Eye (tissue), 1 donor: ENCODE measurements around the gene CD81.

Experiments
- DNase-seq: peaks from one replicate; pipeline ENCODE4 v3.0.0-alpha.2; 2015

CD81 gene

GRCh38 chr11:2408671-2409070 is 31.6 kb downstream of the CD81 start:
- DNase-seq = peak; percentile 12

GRCh38 chr11:2409126-2409525 is 32.0 kb downstream of the CD81 start:
- no peak for DNase-seq

DNA sequence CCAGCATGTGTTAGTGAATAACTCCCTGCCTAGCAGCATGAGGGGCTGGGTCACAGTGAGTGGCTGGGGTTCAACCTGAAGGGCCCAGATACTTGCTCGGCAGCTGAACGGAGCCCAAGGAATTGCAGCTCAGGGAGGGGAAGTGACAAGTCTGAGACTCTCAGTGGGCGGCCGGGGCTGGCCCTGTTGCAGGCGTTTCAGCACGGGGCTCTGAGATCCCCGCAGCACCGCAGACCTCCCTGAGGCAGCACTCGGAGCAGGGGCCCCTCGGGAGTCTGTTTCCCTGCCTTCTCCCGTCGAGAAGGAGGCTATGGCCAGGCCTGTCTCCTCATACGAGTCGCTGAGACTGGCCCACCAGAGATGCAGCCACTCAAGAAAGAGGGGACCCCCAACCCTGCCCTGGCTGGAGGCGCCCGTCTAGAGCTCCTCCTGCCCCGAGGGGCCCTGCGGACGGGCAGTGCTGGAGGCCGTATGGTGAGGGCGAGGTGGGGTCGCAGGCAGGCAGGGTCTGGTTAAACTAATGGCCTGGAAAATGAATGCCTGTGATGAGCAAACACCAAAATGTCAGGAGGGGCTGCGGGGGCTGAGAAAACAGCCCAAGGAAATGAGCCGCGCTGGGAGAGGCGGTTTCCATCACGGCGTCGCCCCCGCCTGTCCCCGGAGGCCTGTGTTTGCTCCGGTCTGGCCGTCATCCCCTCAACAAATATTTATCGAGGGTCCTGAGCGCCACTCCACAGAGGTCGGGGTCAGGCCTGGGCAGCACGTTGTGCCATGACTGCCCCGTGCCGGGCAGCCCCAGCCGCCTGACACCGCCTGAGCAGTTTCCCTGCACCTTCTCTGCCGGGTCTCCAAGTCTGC is 32.7 kb downstream of the CD81 start:
- DNase-seq = peak; percentile 76

- DNase-seq = peak; percentile 9
Measured at GRCh38 chr11:2410616-2411015, 33.5 kb downstream of the CD81 start.

GRCh38 chr11:2411446-2412305 is 34.6 kb downstream of the CD81 start:
- no peak for DNase-seq

DNA sequence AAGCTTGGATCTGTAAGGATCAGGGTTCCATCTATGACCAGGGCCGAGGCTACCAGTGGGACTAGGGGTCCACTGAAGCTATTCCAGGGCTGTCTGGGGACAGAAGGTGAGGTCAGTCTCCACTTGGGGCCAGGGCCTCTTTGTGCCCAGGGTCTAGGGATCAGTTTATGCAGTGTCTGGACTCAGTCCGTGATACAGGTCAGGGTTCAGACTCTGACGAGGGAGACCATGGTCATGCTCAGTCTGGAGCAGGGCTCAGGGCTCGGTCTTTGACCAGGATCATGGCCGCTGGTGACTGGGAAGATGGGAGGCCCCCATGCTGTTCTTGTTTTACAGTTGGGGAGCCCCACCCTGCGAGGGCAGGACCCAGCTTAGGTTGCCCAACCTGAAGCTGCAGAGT is 35.2 kb downstream of the CD81 start:
- no peak for DNase-seq

GRCh38 chr11:2413742-2414579 is 36.9 kb downstream of the CD81 start:
- DNase-seq = no peak

DNA sequence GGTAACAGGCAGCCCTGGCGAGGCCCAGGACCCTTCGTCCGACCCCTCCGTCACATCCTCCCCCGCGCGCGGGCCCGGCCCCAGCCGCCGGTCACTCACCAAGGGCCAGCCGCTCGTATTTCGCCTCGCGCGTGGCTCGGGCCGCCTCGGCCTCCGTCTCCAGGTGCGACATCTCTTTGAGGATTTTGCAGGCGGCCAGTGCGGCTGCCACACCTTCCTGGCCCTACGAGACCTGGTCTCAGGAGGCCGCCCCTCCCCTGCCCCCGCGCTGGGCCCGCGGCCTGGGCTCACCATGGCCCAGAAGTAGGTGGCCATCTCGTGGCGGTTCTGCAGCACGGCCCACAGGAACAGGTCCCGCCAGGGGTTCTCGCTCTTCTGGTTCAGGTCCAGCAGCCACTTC is 37.5 kb downstream of the CD81 start:
- no peak for DNase-seq

- no peak for DNase-seq
Measured at GRCh38 chr11:2415171-2415570, 38.1 kb downstream of the CD81 start.

GRCh38 chr11:2415601-2416380 is 38.7 kb downstream of the CD81 start:
- DNase-seq = no peak

DNA sequence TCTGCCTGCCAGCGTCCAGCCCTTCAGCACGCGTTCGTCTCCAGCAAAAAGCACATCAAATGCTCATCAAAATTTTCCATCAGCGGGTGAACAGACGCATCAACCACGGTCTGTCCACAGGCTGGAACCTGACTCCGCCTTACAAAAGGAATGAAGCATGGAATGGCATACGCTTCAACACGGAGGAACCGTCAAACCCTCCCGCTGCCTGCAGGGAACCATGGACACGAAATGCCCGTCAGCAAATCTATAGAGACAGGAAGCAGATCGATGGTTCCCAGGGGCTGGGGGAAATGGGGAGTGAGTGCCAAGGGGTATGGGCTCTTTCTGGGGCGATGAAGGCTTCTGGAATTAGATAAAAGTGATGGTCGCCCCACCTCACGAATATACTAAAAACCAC is 39.7 kb downstream of the CD81 start:
- DNase-seq = no peak

DNA sequence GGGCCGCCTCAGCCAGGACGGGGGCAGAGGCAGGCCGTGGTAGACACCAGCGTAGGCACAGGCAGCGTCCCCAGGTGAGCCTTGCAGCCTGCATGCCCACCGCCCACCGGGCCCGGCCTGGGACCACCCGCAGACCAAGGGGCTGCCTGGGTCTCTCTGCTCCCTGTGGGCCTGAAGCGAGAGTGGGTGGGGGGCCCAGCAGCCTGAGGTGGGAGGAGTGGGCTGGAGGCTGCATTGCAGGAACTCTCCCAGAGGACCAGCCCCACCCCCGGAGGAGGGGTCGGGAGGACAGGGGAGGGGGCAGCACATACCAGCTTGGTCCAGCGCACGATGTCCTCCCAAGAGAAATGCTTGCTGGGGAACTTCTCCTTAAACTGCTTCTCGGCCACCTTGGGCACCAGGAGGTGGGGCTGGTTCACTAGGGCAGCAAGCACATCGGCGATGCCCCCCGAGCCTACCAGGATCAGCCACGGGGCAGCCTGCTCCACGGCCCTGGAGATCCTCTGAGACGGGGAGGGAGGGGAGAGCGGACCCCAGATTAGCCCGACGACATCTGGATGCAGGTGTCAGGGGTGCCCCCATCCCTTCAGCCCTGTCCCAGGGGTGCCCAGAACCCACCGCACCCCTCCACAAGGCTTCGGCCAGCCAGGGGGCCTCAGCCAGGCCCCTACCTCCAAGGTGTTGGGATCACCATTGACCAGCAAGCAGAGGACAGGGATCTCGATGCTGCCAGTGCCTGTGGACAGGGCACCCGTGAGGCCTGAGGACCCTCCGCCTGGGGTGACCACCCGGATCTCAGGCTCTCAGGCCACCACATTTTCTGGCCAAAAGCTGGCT is 41.0 kb downstream of the CD81 start:
- no peak for DNase-seq

DNA sequence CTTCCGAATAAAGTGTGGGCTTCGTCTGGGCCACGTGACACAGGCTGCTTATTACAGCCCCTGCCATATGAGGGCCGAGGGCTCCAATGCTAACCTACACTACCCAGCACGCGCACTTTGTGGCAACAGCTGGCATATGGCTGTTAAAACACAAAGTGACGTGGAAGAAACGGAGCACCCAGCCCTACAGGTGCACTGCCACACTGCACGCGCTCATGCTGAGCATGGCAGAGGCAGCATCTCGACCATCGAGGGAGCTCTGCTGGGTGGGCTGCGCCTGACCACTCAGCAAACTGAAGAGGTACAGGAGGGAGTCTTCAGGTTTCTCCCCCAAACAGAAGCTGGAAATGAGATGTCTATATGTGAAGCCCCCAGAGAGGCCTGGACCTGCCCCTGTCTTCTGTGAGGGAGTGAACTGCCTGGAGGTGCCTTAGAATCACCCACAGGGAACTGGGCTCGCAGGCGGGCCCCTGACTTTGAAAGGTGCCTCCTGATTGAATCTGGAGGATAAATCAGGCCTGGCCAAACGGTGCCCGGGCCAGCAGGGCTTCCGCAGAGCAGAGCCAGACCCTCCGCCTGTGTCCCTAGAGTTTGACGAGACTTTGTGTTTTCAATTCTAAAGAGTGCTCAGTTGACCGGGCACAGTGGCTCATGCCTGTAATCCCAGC is 41.7 kb downstream of the CD81 start:
- DNase-seq = no peak

GRCh38 chr11:2419638-2420501 is 42.8 kb downstream of the CD81 start:
- peak; percentile 92 for DNase-seq

DNA sequence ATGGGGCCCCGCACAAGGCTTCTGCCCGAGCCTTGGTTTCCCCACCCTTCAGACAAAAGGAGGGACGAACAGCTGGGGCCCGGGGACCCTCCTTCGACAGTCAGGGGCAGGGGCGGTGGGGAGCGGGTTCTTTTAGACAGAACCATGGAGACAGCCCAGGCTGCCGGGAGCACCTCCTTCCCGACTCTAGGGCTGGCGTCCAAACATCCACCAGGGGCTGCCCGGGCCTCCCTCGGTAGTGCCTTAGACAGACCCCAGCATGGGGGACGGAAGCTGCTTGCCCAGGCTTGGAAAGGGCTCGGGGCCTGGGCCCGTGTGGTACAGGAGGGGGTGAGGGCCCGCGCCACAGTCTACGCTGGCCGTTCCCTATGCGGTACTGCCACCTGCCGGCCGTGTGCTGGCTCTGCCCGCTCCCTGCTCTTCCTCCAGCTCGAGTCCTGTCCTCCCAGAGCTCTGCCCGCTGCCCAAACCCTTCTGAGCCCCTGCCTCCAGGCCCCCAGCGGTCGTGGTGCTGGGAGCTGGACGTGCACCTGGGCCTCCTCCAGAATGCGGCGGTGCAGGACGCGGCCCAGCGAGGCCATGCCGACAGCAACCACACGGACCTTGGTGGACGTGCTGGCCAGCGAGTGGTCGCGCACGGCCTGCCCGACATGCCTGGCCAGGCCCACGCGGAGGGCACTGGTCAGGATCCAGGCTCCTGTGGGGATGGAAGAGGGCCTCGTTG is 43.6 kb downstream of the CD81 start:
- peak; percentile 94 for DNase-seq

GRCh38 chr11:2421226-2421994 is 44.3 kb downstream of the CD81 start:
- DNase-seq = no peak

DNA sequence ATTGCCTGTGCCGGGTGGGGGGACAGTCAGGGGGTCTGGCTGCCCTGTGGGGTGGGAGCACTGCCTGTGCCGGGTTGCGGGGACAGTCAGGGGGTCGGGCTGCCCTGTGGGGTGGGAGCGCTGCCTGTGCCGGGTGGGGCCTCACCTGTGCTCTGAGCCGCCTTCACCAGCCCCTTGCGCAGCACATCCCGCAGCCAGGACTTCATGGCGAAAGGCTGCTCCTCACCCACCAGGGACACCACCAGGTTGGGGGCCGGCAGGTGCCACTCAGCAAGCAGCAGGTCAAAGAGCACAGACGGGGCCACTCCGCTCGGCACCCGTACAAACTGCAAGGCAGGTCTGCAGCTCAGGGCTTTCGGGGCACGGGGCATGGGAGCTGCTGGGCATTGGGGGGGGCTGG is 44.9 kb downstream of the CD81 start:
- no peak for DNase-seq
